NCI-H146 treated with DMSO at 0.1 percent for 48 hours (cell line): ENCODE measurements around the gene ETV6.
A peak's percentile ranks its signal among the peaks of the same experiment; 100 is the strongest.

Experiments used
- DNase-seq: peaks from one replicate; lab custom pipeline; 2025; ENCODE audit not compliant: unreplicated experiment; lab: John Stamatoyannopoulos, UW

The ETV6 gene

DNA sequence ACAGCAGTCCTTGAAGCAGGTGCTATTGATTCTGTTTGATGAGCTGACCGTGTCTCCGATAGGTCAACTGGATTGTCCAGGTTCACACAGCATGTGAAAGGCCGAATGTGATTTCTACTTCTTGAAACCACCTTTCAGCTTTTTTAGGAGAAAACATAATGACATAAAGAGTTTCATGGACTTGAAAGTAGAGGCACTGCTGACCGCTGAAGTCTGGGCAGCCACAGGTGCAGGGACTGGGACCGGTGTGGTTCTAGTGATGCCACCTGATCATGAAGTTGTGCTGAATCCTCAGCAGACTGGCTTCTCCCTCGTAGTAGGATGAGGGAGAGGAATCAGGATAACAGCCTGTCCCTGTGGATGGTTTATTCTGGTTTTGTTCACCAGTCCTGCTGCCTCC, 108.1 kb downstream of the ETV6 start:
- peak; percentile 36 for DNase-seq

DNA sequence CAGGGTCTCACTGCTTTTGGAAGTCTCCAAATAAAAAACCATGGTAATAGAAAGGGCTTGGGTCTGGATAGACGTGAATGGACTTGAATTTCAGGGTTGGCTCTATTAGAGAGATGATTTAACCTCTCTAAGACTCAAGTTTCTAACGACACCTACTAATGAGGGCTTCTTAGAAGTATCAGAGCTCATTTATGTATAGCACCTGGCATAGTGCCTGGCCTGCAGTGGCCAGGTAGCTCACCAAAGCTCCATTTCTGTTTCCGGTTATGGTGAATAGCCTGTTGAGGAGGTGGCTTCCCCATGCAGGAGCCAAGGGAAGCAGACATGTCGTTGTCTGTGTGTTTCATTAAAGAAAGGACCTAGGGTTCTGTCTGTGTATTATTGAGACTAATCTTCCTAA, 108.6 kb downstream of the ETV6 start:
- no peak for DNase-seq

- no peak for DNase-seq
Measured at GRCh38 chr12:11758510-11759493, 109.3 kb downstream of the ETV6 start.

DNA sequence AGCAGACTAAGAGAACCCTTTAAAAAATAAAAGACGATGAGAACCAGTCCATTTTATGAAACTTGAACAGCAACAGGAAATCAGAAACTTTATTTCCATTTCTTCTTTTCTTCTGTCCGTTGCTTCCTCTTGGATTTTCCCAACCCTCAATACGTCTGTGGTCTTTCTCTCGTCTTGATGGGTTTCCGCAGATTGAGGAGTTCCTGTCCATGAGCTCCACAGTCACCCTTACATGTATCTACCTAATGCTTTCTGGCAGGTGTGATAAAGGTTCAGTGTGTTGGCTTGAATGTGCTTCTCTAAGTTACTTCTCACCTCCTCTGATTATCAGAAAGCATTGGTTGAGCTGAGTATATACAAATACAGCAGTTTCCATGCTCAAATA, 110.0 kb downstream of the ETV6 start:
- DNase-seq: no peak

GRCh38 chr12:11759899-11760298, 110.4 kb downstream of the ETV6 start:
- no peak for DNase-seq

DNA sequence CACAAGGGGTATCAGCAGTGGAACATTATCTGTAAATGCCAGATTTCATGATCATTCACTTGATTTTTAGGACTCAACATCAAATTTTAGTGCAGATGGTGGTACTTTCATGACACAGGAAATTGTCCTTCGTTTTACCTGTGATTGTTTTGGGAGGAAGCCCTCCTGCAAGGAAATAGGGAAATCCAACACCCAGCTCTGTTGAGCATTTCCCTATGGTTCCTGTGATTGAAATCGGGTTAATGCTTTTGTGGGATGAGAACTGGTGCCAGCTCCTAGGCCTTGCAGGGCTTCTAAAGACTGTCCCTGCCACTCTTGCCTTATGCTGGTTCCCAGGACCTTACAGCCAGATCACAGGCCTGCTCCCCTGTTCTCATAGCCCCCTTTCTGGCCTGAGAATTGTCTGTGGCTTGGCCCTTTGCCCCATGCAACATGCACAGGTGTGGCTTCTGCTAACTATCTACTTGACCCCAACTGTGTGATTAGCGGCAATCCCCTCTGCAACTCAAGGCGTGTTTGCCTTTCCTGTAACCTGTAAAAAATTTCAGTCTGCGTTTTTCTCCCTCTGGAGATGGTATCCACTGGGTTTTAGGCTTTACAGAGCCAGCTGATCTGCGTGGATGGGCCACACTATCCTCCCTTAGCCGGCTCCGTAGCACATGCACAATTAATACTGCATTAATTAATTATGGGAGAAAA, 112.5 kb downstream of the ETV6 start:
- no peak for DNase-seq

DNA sequence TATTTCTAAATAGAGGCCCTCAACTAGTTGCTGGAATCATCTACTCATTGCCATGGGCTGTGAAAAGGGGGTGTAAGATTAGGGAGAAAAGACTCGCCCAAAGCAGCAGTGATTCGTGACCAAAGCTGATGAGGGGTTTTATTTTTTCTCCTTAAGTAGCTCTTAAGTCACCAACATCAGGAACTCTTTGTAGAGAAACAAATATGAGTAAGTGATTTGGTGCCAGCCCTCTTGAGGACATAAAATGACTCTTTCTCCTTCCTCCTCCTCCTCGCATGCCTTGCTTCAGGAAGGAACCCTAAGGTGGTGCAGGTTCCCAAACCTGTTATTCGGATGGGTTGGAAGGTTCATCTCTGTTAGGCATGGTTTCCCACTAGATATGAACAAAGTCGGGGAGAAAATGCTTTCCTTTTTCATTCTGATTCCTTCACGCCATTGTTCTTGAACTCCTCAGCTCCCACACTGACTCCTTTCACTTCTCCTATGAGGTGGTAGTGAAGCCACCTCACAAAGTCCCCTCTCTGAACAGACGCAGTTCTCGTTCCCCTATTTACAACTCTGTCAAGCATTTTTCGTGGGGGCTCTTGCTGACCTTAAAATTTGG, 113.4 kb downstream of the ETV6 start:
- DNase-seq: no peak

DNA sequence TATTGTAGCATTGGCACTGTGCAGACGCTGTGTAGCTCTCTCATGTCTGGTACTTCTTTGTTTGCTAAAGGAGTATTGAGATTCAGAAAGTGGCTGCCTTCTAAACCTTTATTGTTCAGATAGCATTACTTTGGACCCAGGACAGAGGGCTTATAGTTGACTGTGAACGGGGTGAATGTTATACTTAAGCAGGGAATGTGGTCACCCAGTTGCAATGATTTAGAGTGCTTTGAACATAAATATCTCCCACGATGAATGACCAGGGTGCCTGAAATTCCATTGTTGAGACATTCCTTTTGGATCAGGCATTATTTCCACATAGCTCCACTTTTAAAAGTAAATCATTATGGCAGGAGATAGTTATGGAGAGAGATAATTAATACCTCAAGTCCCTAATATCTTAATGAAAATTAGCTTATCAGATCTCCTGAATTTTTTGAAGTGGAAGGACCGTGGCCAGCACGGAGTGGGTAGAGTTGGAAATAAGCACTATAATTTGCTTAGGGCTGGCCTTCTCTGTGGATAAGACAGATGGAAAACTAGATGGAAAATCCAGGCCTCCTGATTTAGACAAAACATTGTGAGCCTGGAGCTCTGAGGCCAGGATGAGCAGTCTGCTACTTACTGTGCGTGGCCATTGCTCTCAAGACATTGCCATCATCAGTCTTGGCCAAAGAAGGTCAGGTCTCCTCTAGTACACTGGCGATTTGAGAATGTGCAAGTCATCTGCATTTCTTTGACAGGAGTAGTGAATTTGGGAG, 114.5 kb downstream of the ETV6 start:
- no peak for DNase-seq

DNA sequence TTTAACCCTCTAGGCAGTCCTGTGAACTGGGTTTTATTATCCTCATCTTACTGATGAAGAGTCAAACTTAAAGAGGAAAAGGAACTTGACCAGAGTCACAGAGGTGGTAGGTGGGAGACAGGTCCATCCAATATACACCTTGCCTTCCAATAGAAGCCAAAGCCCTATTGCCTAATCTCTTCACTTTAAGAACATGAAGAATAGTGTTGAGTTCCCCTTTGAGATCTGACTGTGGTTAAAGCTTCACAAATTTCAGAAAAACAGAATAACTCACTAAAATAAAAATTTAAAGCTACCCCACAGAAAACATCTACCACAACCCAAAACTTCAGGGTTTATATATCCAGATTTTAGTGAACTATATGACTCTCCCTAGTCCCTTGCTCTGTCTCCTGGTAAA, 115.4 kb downstream of the ETV6 start:
- DNase-seq: no peak

DNA sequence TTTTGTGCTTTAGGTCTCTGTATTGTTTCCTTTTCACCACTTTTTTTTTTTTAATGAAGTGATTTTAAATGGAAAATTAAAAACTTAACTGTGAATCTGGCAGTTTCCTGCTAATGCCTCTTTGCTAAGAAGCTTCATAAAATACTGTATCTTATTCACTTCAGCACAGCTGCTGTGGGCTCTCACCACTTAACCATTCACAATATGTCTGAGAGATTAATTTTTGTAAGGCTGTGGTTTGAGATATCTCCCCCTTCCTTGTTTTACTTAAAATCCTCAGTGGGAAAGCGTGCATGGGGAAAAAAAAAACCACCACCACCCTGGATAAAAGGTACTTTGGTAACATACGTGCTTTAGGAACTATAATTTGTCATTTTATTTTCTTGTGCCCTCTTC, 115.9 kb downstream of the ETV6 start:
- no peak for DNase-seq

GRCh38 chr12:11765817-11766794, 116.6 kb downstream of the ETV6 start:
- no peak for DNase-seq

DNA sequence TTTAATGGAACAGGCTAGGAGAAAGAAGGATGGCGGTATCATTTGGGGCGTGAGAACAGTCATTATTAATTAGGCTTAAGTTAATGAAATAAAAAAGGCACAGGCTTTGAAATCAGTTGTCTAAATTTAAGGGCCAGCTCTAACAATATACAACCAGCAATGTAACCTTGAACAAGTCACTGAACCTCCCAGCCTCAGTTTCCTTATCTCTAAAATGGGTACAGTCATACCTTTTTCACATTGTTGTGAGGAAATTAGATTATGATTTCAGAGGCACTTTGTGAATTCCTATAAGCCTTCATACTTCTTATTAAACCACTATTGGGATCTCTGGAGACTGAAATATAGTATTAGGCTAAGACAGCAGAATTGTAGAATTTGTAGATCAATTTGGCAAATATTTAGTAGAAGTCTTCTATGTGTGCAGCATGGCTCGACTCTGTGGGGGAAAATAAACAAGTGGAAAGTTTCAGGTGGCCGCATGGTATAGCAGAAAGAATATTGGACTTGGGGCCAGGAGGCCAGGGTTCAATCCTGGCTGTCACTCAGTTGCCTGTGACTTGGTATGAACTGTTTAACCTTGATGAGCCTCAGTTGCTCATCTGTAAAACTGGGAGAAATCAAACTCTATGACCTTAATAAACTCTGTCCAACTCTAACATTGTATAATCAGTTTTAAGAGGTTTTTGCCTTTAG, 117.7 kb downstream of the ETV6 start:
- DNase-seq: no peak

DNA sequence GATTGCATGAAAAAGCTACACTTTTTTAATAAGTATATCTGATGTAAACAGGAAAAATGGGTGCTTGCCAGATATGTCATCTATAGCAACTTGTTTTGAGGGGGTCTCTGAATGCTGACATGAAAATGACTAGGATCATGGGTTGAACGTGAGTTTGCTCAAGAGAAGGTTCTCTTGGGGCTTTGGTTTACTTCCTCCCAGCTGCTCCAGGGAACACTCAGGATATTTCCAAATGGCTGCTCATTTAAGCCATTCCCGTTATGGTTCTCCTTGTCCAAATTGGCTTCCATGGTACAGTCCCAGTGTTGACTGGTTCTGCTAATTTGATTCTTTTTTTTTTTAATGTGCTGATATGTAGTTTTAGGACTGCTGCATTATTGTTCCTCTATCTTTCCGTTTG, 118.3 kb downstream of the ETV6 start:
- DNase-seq: no peak

- no peak for DNase-seq
Measured at GRCh38 chr12:11768233-11768965, 118.9 kb downstream of the ETV6 start.

GRCh38 chr12:11769723-11770514, 120.4 kb downstream of the ETV6 start:
- DNase-seq: no peak

- DNase-seq: no peak
Measured at GRCh38 chr12:11771356-11771755, 121.9 kb downstream of the ETV6 start.

DNA sequence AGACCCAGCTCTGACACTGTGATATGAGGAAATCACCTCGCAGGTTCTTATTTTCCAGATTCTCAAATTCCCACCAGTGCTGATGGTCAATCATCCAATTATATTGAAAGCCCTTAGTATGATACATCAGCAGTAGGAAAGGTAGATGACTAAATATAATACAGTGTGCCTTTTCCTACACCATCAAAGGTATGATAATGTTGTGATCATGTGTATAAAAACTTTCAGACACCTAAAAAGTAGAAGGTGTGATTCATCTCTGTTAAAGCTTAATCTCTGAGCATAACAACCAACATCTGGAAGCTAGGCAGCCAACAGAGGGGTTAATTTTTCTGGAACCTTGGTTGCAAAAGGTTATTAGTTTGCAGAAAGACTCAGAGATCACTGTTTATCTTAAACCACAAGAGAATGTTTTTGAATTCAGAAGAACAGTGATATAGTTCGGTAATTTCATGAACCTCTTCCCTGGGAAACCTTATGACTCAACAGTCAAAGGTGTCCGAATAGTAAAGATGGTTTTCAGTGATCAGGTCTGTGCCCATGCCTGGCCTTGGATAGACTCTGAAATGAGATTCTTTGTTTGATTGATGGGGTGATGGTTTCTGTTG, 122.5 kb downstream of the ETV6 start:
- DNase-seq: no peak
